ENCODE results near the gene VAMP4. TPM values are rescaled to one million over a fixed set of nuclear protein-coding genes. Genes with fewer than 3 reads are reported as not detected.

VAMP4 gene
- total RNA-seq, 1 experiment from 2014 or later = 4.2 TPM

DNA sequence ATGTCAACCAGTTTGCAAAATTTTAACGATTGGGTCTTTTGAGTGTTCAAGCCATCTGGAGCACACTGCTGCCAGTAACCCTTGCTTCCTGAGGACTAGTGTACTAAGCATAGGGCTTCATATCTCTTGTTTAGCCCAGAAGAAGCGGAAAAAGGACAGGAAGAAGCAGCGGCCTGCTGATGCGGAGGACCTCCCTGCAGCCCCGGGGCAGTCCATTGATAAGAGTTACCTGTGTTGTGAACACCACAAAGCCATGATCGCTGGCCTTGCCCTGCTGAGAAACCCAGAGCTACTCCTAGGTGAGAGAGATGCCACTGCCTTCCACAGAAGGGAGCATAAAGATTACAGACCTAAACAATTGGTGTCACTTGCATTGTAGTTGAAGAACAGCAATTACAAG, 48.5 kb upstream of the VAMP4 start:
- H3K79me2 ChIP-seq (ENCODE audit: insufficient read depth, low read length) = no peaks in the 10 kb centered on the region
- no peak overlapping the region for H3K23ac ChIP-seq (ENCODE audit: insufficient read length, low read depth, low read length)
- H4K20me1 ChIP-seq (ENCODE audit: control insufficient read depth, insufficient read depth, insufficient read length) = no peaks in the 10 kb centered on the region
- no peak overlapping the region for H3K27ac ChIP-seq (ENCODE audit: insufficient read length, low read depth, low read length)
- no peak overlapping the region for H3K14ac ChIP-seq (ENCODE audit: insufficient read depth, low read length)
- no peak overlapping the region for H2BK5ac ChIP-seq (ENCODE audit: insufficient read length, low read length)
- no peaks in the 10 kb centered on the region for H3K23me2 ChIP-seq (ENCODE audit: insufficient read length, low read depth, low read length, poor library complexity, severe bottlenecking)
- no peak overlapping the region for H2BK12ac ChIP-seq (ENCODE audit: insufficient read length, low read depth, low read length)
- no peak overlapping the region for H2BK120ac ChIP-seq (ENCODE audit: low read depth, low read length, poor library complexity, severe bottlenecking)
- H3K27me3 ChIP-seq (ENCODE audit: insufficient read depth, low read length) = no peaks in the 10 kb centered on the region
- no peaks in the 10 kb centered on the region; a peak in 1 of 5 replicates for H3K9me3 Mint-ChIP-seq
- H2BK15ac ChIP-seq (ENCODE audit: low read depth, low read length) = no peak overlapping the region
- no peak overlapping the region for H2BK20ac ChIP-seq (ENCODE audit: low read depth, low read length, poor library complexity, severe bottlenecking)
- H2AK5ac ChIP-seq (ENCODE audit: insufficient read length, low read length) = no peak overlapping the region
- H3K4me1 Mint-ChIP-seq = no peaks in the 10 kb centered on the region
- H3K18ac ChIP-seq (ENCODE audit: insufficient read length, low read depth, low read length) = no peak overlapping the region
- DNase-seq = no peak
- H3K27ac Mint-ChIP-seq = no peak overlapping the region
- WGBS (ENCODE audit: extremely low coverage, insufficient read length, low lambda C conversion rate) = no CpG with 5 or more reads among the region's 6 CpGs
- H3K4ac ChIP-seq (ENCODE audit: low read depth, low read length) = no peak overlapping the region
- H3K4me3 Mint-ChIP-seq = no peak overlapping the region
- H4K91ac ChIP-seq (ENCODE audit: insufficient read length, low read depth, low read length) = no peak overlapping the region
- H3K36me3 Mint-ChIP-seq (ENCODE audit: insufficient read depth in 1 of 3, low read depth in 3 of 3) = peaks cover 51 to 92% (median 90%) of the 10 kb centered on the region in 3 experiments; a peak in 6 of 7 replicates
- no peaks in the 10 kb centered on the region for H3K79me1 ChIP-seq (ENCODE audit: insufficient read depth, low read depth, low read length, poor library complexity, severe bottlenecking)
- H3K4me2 ChIP-seq (ENCODE audit: insufficient read depth, insufficient read length, low read length) = no peak overlapping the region
- TF ChIP-seq CTCF (conservative IDR thresholded peaks at IDR 0.05) = no peak
- no peak overlapping the region for H3K56ac ChIP-seq (ENCODE audit: insufficient read length, low read depth, low read length)
- no peaks in the 10 kb centered on the region for H3K4me1 ChIP-seq (ENCODE audit: insufficient read depth, low read length)
- no peak overlapping the region for H3K9ac ChIP-seq (ENCODE audit: extremely low read depth, insufficient read length, low read length)
- H3T11ph ChIP-seq (ENCODE audit: low read length) = no peak overlapping the region
- H4K8ac ChIP-seq (replicated peaks; ENCODE audit: insufficient read length, low read depth, low read length) = no peak overlapping the region
- no peaks in the 10 kb centered on the region for H3K27me3 Mint-ChIP-seq (ENCODE audit: low read depth)
- no peak overlapping the region for H2AFZ ChIP-seq (ENCODE audit: low read length)
- H4K5ac ChIP-seq (ENCODE audit: insufficient read length, low read depth, low read length) = no peak overlapping the region
- no peaks in the 10 kb centered on the region for H3K9me3 ChIP-seq (ENCODE audit: control insufficient read depth, low read depth, low read length)
